ENCODE measurements around the gene ATPAF1. TPM values are rescaled to one million over a fixed set of nuclear protein-coding genes. Genes with fewer than 3 reads are reported as not detected.

Gene ATPAF1
- total RNA-seq, 4 donors from 2014 or later = 20.6 to 91.5 (median 71.4) TPM

DNA sequence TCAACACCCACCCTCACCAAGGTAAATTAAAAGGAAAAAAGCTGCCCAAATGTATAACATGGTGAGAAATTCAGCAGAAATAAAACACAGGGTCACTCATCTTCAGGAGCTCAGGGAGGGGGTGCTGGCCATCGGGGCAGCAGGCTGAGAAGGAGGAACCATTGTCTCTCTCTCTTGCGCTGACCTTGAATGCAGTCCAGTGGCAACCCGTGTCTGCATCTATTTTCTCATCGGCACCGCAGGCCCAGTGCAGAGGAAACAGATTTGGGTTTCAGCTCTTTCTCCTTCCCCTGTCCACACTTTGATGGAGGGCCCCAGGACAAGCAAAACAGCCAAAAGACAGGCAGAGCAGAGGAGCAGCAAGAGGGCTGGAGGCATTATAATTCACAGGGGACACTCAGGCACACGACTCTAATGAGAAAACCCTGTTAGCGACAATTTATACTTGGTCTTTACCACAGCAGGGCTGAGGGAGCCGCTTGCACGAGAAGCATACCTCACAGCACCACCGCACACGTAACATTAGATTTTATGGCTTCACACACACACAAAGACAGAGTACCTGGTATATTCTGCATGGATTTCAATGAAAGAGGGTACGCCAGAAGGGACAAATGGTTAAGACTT is 82.7 kb downstream of the ATPAF1 start:
- H3K36me3 ChIP-seq = peaks cover 0 to 15% (median 6%) of the 10 kb centered on the region in 4 donors
- H3K27me3 ChIP-seq = no peaks in the 10 kb centered on the region
- H3K27ac ChIP-seq = no peak overlapping the region
- H3K4me1 ChIP-seq = no peaks in the 10 kb centered on the region
- H3K9me3 ChIP-seq = no peaks in the 10 kb centered on the region
- in situ Hi-C loops (cut with MboI; ENCODE audit: low pct_ligation_motif_present in 1 of 4, low pct_unique_long_range_greater_than_20kb in 1 of 4, low sequenced_read_pairs in 3 of 4) = no loop called here
- no peak for TF ChIP-seq POLR2AphosphoS5 (IDR thresholded peaks at IDR 0.05)
- TF ChIP-seq, protein P1, sequence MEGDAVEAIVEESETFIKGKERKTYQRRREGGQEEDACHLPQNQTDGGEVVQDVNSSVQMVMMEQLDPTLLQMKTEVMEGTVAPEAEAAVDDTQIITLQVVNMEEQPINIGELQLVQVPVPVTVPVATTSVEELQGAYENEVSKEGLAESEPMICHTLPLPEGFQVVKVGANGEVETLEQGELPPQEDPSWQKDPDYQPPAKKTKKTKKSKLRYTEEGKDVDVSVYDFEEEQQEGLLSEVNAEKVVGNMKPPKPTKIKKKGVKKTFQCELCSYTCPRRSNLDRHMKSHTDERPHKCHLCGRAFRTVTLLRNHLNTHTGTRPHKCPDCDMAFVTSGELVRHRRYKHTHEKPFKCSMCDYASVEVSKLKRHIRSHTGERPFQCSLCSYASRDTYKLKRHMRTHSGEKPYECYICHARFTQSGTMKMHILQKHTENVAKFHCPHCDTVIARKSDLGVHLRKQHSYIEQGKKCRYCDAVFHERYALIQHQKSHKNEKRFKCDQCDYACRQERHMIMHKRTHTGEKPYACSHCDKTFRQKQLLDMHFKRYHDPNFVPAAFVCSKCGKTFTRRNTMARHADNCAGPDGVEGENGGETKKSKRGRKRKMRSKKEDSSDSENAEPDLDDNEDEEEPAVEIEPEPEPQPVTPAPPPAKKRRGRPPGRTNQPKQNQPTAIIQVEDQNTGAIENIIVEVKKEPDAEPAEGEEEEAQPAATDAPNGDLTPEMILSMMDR (IDR thresholded peaks at IDR 0.05) = no peak
- TF ChIP-seq EP300 (IDR thresholded peaks at IDR 0.05; ENCODE audit: low read depth) = no peak
- TF ChIP-seq POLR2A (IDR thresholded peaks at IDR 0.05) = no peak
- no peak for DNase-seq
- intact Hi-C loops (cut with DNase I; ENCODE audit: low total_unique reads) = no loop called here
- WGBS, 2 donors (ENCODE audit: low coverage in 1 of 2) = 20 to 93% methylated on average over 1 to 12 of the region's 12 CpGs
- H3K4me3 ChIP-seq = no peak overlapping the region

- Histone ChIP-seq H3K27me3 (no peaks in the 10 kb centered on the region), H3K4me1 (no peaks in the 10 kb centered on the region), H3K36me3 (peaks cover 0 to 24% (median 11%) of the 10 kb centered on the region in 4 donors), H3K4me3 (no peak overlapping the region), H3K9me3 (no peaks in the 10 kb centered on the region), H3K27ac (no peak overlapping the region)
- intact Hi-C loops (cut with DNase I; ENCODE audit: low total_unique reads) (no loop called here), in situ Hi-C loops (cut with MboI; ENCODE audit: low pct_ligation_motif_present in 1 of 4, low pct_unique_long_range_greater_than_20kb in 1 of 4, low sequenced_read_pairs in 3 of 4) (no loop called here)
- TF ChIP-seq, protein P1 (IDR thresholded peaks at IDR 0.05) = no peak
- TF ChIP-seq POLR2A (IDR thresholded peaks at IDR 0.05) = no peak
- no peak for TF ChIP-seq POLR2AphosphoS5 (IDR thresholded peaks at IDR 0.05)
- no peak for TF ChIP-seq EP300 (IDR thresholded peaks at IDR 0.05; ENCODE audit: low read depth)
- 86 to 100% methylated on average over 3 to 5 of the region's 5 CpGs for WGBS, 2 donors (ENCODE audit: low coverage in 1 of 2)
- no peak for DNase-seq
These were observed 84.7 kb downstream of the ATPAF1 start for GRCh38 chr1:46583494-46583893.

- intact Hi-C loops (cut with DNase I; ENCODE audit: low total_unique reads) (no loop called here), in situ Hi-C loops (cut with MboI; ENCODE audit: low pct_ligation_motif_present in 1 of 4, low pct_unique_long_range_greater_than_20kb in 1 of 4, low sequenced_read_pairs in 3 of 4) (no loop called here)
- Histone ChIP-seq H3K4me1 (no peaks in the 10 kb centered on the region), H3K27ac (peak overlapping the region in 1 of 4 donors; percentile 13), H3K36me3 (peaks cover 0 to 24% (median 11%) of the 10 kb centered on the region in 4 donors), H3K9me3 (no peaks in the 10 kb centered on the region), H3K27me3 (no peaks in the 10 kb centered on the region), H3K4me3 (no peak overlapping the region)
- TF ChIP-seq POLR2A (IDR thresholded peaks at IDR 0.05) (no peak), POLR2AphosphoS5 (IDR thresholded peaks at IDR 0.05) (no peak)
- DNase-seq = peak; percentile 18
- WGBS, 2 donors (ENCODE audit: low coverage in 1 of 2) = 85 to 91% methylated on average over 7 of the region's 7 CpGs
These were observed 85.2 kb downstream of the ATPAF1 start for GRCh38 chr1:46582972-46583371.

Other genes starting within 250 kb of the ATPAF1 start
- gene DMBX1, start 178.5 kb downstream of the ATPAF1 start, total RNA-seq = not detected
- gene KNCN, start 116.7 kb downstream of the ATPAF1 start, total RNA-seq = not detected
- 10 to 100 TPM; 59.5 to 80.5 (median 62.3) TPM for gene MKNK1, start 64.1 kb downstream of the ATPAF1 start, total RNA-seq
- gene MOB3C, start 51.6 kb downstream of the ATPAF1 start, total RNA-seq = 10 to 100 TPM; 12.9 to 20.6 (median 14.8) TPM
- not detected for gene TEX38, start 3.5 kb upstream of the ATPAF1 start, total RNA-seq
- 100 to 1,000 TPM in 2 of 4 donors, 10 to 100 TPM in 2; 48.2 to 119 (median 85.4) TPM for gene EFCAB14, start 50.8 kb upstream of the ATPAF1 start, total RNA-seq
- 10 to 100 TPM in 3 of 4 donors, 1 to 10 TPM in 1; 2.4 to 77.8 (median 25.2) TPM for gene CYP4B1, start 130.7 kb upstream of the ATPAF1 start, total RNA-seq

Data from transverse colon (tissue), 4 donors.